Stimulated activated CD8-positive, alpha-beta memory T cell treated with anti-CD3 and anti-CD28 coated beads, Interleukin-2, amount 100 ng/mL, for 1 hour (primary cell): ENCODE results near the gene AGMO.

Experiments used
- DNase-seq, 2 donors: peaks; one replicate each; pipeline ENCODE4 v3.0.0-alpha.2; 2020; ENCODE audit warnings: low read depth in 2 of 2

AGMO gene

GRCh38 chr7:15498465-15498864 lies 63.4 kb downstream of the AGMO start:
- no peak for DNase-seq

GRCh38 chr7:15495170-15495569 lies 66.6 kb downstream of the AGMO start:
- no peak for DNase-seq

GRCh38 chr7:15494711-15495110 lies 67.1 kb downstream of the AGMO start:
- DNase-seq, result no peak

DNA sequence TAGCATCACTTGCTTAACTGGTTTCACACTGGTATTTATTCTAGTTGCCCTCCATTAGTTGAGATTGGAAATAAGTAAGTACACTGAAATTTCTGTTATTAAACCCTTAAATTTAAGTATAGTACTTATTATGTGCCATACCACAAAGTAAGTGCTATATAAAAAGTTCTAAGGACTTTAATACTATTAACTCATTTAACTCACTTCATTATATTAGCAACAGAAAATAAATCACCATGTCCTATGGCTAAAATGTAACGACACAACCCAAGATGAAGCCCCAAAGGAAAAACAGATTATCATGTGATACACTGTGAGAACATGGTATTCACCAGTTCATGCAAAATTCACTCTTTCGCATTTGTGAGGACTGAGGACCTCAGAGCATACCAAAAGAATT lies 70.5 kb downstream of the AGMO start:
- no peak for DNase-seq

GRCh38 chr7:15490291-15490690 lies 71.5 kb downstream of the AGMO start:
- DNase-seq, result no peak

DNA sequence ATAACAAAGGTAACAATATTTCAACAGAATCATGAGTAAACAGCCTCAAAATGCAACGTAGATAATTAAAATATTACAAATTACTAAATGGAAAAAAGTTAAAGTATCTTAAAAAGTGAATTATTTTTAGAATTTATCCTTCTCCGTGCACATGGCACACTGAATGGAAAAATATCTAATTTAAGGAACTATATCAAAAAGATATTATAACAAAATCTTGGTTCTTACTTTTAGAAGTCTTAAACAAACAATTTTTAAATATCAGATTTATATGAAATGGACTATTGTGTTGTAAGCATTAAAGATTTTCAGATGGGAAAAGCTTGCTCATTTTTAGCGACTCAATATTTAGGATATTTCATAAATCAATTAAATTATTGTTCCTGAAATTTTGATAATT lies 72.0 kb downstream of the AGMO start:
- no peak for DNase-seq

GRCh38 chr7:15489383-15489782 lies 72.4 kb downstream of the AGMO start:
- no peak for DNase-seq

DNA sequence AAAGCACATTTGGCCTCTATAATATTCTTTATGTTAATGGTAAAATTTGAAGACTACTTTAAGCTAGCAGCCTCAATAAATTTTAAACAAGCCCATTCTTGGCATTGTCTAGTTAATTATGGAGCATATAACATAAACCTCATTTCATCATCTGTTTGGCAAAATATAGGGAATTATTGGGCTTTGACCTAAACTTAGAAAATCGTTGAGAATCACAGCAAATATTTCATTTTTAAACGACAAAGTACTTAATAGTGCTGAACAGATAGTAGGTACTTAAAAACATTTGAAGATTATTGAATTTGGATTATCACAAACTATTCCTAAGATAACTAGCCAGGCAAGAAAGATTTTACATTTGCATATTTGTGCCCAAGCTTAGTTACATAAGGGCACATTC lies 73.4 kb downstream of the AGMO start:
- no peak for DNase-seq

- no peak for DNase-seq
Observed at GRCh38 chr7:15487896-15488295, 73.9 kb downstream of the AGMO start.

GRCh38 chr7:15485998-15486397 lies 75.8 kb downstream of the AGMO start:
- no peak for DNase-seq

DNA sequence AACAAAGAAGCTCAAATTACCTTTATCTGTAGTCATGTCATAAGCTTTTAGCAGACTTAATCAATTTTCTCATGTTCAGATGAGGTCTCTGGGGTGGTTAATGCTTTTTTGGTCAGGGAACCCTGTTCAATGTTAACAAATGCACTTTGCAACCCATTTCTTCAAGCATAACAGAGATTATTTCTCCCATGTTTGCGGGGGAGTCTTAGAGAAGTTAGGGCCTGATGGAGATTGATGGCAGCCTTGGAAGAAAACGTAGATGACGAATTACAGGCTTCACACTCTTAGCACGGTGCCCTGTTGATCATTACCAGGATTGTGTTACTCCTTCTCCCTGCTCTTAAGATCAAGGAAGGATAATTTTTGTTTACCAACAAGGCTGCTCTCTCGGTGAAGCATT lies 76.4 kb downstream of the AGMO start:
- DNase-seq, result no peak

DNA sequence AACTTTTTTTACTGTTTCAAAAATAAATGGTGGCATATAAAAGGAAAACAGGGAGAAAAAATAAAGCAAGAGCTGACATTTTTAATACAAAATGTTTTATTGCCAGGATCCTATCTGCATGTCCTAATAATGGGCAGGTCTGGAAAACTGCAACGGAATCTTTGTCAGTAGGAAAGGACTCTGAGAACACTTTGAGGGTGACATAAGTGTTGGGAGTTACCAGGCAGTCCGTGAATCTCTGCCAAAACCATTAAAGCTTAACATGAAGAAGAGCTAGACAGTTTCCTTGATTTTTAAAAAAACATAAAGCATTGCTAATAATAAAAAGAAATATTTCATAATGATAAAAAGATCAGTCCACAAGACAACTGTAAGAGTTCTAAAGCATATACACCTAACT lies 80.7 kb downstream of the AGMO start:
- DNase-seq, result no peak

DNA sequence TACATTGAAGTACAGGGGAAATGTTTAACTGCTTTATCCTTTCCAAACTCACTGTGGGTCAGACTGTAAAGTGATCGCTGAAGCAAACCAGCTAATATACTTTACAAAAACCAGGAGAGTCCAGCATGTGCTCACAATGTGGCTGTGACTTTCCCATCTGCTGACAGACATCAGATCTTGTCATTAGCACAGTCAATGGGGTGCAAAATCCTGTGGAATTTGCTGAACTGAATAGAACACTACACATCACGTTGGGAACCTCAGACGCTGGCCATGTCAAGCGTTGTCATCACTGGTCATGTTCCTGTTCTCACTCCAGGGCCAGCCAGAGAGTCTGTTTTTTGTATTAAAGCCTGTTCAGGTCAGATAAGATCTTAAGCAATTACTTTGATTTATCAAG lies 83.4 kb downstream of the AGMO start:
- no peak for DNase-seq

GRCh38 chr7:15476531-15476918 lies 85.3 kb downstream of the AGMO start:
- no peak for DNase-seq

GRCh38 chr7:15475808-15476530 lies 85.8 kb downstream of the AGMO start:
- no peak for DNase-seq

- no peak for DNase-seq
Observed at GRCh38 chr7:15471669-15471950, 90.2 kb downstream of the AGMO start.

DNA sequence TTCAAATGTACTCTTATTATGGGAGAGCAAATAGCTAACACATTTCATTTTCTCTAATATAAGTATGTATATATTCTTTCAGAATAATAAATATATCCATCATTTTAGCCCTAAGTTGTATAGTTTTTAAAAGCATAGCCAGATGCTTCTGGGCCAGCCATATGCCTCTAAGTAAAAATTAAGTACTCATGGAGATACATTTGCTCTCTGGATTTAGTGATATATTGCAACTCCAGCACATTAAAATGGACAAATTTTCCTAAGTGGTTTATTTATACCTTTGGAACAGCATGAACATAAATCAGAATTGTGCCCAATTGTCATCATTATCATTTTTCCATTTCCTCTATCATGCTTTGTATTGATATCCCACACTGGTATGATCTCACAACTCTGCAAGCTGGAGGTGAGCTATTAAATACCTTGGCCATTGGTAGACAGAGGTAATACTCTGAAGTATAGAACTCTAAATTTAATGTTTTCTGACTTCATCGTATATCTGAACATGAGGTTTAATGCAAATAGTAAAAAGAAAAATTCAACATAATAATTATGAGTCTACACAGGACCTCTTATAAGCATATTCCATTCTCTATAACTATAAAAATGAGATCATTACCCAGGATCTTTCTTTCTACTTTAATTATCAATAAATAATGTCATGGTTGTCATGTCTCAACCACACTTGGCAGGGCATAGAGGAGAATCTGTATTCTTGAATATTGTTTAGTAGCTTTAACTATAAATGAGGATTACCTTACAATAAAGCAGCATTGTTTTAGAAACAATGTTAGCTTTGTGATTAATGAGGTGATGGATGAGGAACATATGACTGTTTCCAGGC lies 90.8 kb downstream of the AGMO start:
- DNase-seq, result no peak

GRCh38 chr7:15464667-15465121 lies 97.1 kb downstream of the AGMO start:
- DNase-seq, result no peak

DNA sequence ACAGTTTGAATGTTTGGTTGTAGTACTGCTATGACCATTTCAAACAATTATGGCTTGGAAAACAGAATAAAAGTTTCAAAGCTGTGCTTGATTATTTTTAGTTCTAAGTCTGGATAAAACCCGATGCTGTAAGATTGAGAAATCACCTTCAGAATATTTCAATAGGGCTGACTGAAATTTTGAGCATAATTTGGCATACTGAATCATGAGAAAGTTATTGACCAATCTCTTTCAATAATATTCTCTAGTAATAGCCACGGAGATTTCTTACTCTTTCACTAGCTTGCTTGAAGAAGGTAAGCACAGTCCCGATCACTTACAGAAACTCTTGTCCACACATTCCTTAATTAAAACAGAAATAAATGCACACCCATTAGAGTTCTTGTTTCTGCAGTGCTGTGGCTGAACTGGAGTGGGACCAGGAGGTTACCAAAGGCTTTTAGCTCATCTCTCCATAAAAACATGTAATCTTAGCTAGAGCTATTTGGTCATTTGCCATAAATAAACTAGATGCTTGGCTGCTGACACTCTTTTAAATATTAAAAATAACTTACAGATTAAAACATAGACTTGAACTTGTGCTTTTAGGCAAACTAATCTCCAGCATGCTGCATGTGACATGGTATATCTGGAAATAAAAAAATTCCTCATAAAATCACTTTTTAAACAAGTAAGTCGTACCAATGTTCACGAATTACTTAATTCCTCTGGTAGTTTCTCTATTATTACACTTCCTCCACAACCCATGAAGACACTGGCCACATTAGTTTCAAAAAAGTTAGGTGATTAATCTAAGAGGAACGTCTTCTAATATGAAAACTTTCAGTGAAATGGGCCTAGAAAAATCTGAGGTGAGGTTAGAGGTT lies 97.8 kb downstream of the AGMO start:
- no peak for DNase-seq

DNA sequence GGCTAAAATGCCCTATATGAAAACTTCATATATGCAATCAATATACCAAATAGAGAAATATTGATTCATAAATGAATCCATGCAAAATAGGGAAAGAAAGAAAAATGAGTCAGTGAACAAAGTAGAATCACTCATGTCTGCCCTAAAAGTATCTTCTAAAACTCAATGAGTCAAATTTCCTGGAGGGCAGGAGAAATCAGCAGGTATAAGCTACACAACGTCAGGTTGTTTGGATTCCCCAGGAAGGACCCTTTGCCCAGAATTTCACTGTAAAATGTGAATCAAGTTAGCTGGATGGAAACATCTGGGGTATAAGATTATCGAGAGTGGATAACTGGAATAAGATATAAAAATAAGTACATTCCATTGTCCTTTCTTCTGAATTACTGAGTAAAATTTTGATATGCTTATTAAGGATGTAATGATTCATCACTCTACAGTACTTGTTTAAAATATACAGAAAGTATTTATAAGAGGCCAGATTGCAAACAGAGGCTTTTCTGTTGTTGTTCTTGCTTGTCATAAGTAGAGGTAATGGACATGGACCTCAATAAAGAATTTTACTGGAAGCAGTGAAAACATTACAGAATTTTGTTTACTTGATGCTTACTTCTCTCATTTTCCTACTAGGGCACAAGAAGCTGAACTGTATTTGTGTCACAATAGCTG lies 99.0 kb downstream of the AGMO start:
- DNase-seq, result no peak

DNA sequence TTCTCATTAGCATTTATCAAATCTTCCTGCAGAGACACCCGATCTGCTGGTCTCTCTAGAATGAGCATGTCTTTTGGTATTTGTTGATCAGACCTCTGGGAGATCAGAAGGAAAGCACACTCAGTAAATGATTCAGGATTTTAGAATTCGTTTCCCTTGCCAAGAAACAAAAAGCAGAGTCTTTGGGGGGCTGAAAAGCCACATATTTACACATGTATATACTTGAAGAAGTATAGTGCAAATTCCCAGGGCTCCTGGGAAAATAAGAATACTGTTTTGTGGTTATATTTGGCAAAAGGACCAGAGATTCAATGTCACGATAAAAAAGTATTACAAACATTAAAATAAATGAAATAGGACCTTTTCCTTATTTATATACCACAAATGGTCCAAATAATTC lies 100.2 kb downstream of the AGMO start:
- DNase-seq, result no peak

DNA sequence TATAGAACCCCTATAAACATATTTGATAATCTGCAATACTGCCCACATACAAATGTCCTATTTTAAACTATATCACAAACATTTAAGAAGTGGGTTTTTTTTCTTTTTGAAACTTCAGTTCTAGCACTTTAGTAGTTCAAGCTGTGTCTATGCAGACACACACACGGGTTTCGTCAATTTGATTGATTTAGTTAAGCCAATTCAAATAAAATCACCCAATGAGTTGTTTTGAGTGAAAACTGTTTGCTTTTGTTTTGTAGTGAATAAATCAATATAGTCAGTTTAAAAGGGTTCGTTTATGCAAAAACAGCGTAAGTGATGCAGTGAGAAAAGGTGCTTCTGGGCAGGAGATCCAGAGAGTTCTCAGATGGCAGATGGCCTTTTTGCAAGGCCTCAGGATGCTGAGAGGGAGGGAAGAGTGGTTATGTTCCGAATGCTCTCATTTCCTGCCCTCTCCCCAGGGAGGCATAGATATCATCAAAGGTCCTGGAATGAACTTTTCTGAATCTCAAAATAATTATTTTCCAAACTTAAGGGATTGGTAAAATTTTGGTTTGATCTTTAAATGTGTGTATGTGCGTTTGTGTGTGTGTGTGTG lies 102.7 kb downstream of the AGMO start:
- DNase-seq, result no peak
